Measurements from ENCODE around the gene CDKN2A.

Gene CDKN2A

GRCh38 chr9:22005702-22006606, 11.8 kb upstream of the CDKN2A start:
- no peak for DNase-seq

GRCh38 chr9:22005021-22005701, 11.0 kb upstream of the CDKN2A start:
- no peak for DNase-seq

- DNase-seq, result no peak
These were observed 7.8 kb upstream of the CDKN2A start for GRCh38 chr9:22002038-22002437.

GRCh38 chr9:21998026-21998425, 3.8 kb upstream of the CDKN2A start:
- no peak for DNase-seq

GRCh38 chr9:21997480-21997879, 3.3 kb upstream of the CDKN2A start:
- no peak for DNase-seq

- no peak for DNase-seq
These were observed 2.7 kb upstream of the CDKN2A start for GRCh38 chr9:21996858-21997257.

GRCh38 chr9:21996438-21996837, 2.2 kb upstream of the CDKN2A start:
- no peak for DNase-seq

GRCh38 chr9:21995666-21996398, 1.6 kb upstream of the CDKN2A start:
- no peak for DNase-seq

- peak; percentile 58 for DNase-seq
These were observed 944 bp upstream of the CDKN2A start for GRCh38 chr9:21995006-21995665.

- peak; percentile 23 for DNase-seq
These were observed 389 bp upstream of the CDKN2A start, which contains the start of gene CDKN2B-AS1 for GRCh38 chr9:21994556-21995005. Gene CDKN2B-AS1 (plus strand): TSS chr9:21994791.

GRCh38 chr9:21993007-21993406, 1.2 kb downstream of the CDKN2A start:
- DNase-seq, result no peak

- DNase-seq, result no peak
These were observed 2.9 kb downstream of the CDKN2A start for GRCh38 chr9:21991072-21991959.

GRCh38 chr9:21989440-21990189, 4.6 kb downstream of the CDKN2A start:
- no peak for DNase-seq

GRCh38 chr9:21988056-21988990, 5.9 kb downstream of the CDKN2A start:
- no peak for DNase-seq

- DNase-seq, result no peak
These were observed 8.1 kb downstream of the CDKN2A start for GRCh38 chr9:21985964-21986667.

- DNase-seq, result no peak
These were observed 10.1 kb downstream of the CDKN2A start for GRCh38 chr9:21984101-21984500.

GRCh38 chr9:21983561-21983935, 10.6 kb downstream of the CDKN2A start:
- DNase-seq, result no peak

- DNase-seq, result no peak
These were observed 11.2 kb downstream of the CDKN2A start for GRCh38 chr9:21982861-21983560.
